SH-SY5Y (cell line): ENCODE results near the gene OGDHL.

Experiments
- GATA2 ChIP-seq: IDR thresholded peaks from 2 replicates; pipeline ENCODE4 v1.6.1; 2011; ENCODE audit warnings: mild to moderate bottlenecking, low read depth, low read length
- GATA3 ChIP-seq: IDR thresholded peaks from 2 replicates; pipeline ENCODE4 v1.6.1; 2011; ENCODE audit warnings: low read depth, mild to moderate bottlenecking, low read length, moderate library complexity

GRCh38 chr10:49689882-49690510 lies 72.1 kb downstream of the OGDHL start:
- no peak for TF ChIP-seq GATA2
- no peak for TF ChIP-seq GATA3
